HT1080 (cell line): ENCODE results near the gene TAP2. TPM values are rescaled to one million over a fixed set of nuclear protein-coding genes. Genes with fewer than 3 reads are reported as not detected.
"Not testable (repeated sequence)": the region's sequence is repeated elsewhere in the genome, so short reads cannot be mapped to it uniquely, and the experiment has no call there.

Experiments
- DNase-seq: peaks from one replicate; pipeline ENCODE4 v3.0.0-alpha.2; 2015; ENCODE audit warnings: low read depth
- polyA plus RNA-seq, 2 experiments: library from polyadenylated mRNA; depleted of rRNA; stranded (reverse); fragments of >200 nt; gene quantifications; 2 replicates each; pipeline ENCODE4 v1.2.3, GENCODE V29; 2015
- total RNA-seq: library from RNA; depleted of rRNA; stranded (reverse); fragments of >200 nt; shearing (Covaris generic); gene quantifications from 2 replicates; pipeline ENCODE4 v1.2.3, GENCODE V29; 2014; rRNA removed

TAP2 gene
- 89.3 and 104 TPM in 2 replicates for total RNA-seq
- polyA plus RNA-seq (2015; cell fraction: cytosol; rRNA removed), result 36.3 and 41.1 TPM in 2 replicates
- polyA plus RNA-seq (2015; cell fraction: nucleus; rRNA removed), result 80.4 and 84.7 TPM in 2 replicates

GRCh38 chr6:32838114-32838958, at the start of gene TAP2:
TAP2 (minus strand) TSS chr6:32838739; CDS start chr6:32838233, 506 bp downstream.
- peak; percentile 91 for DNase-seq

GRCh38 chr6:32887616-32888015, 49.1 kb upstream of the TAP2 start:
- DNase-seq, result no peak

- peak; percentile 53 for DNase-seq
These were observed 48.3 kb upstream of the TAP2 start for GRCh38 chr6:32886681-32887383.

GRCh38 chr6:32885698-32886286, 47.3 kb upstream of the TAP2 start:
- peak; percentile 59 for DNase-seq

- no peak for DNase-seq
These were observed 45.2 kb upstream of the TAP2 start for GRCh38 chr6:32883789-32884188.

GRCh38 chr6:32882879-32883250, 44.3 kb upstream of the TAP2 start:
- peak; percentile 59 for DNase-seq

GRCh38 chr6:32880962-32881361, 42.4 kb upstream of the TAP2 start:
- DNase-seq, result not testable (repeated sequence)

- no peak for DNase-seq
These were observed 41.2 kb upstream of the TAP2 start for GRCh38 chr6:32879691-32880090.

- DNase-seq, result no peak
These were observed 38.1 kb upstream of the TAP2 start for GRCh38 chr6:32876603-32877002.

GRCh38 chr6:32873947-32874346, 35.4 kb upstream of the TAP2 start:
- not testable (repeated sequence) for DNase-seq

GRCh38 chr6:32868257-32868788, 29.8 kb upstream of the TAP2 start:
- peak; percentile 67 for DNase-seq

GRCh38 chr6:32867554-32868256, 29.2 kb upstream of the TAP2 start:
- no peak for DNase-seq

GRCh38 chr6:32867022-32867477, 28.5 kb upstream of the TAP2 start:
- no peak for DNase-seq

GRCh38 chr6:32865724-32866443, 27.3 kb upstream of the TAP2 start:
- DNase-seq, result no peak

GRCh38 chr6:32862725-32863124, 24.2 kb upstream of the TAP2 start:
- DNase-seq, result no peak

- DNase-seq, result no peak
These were observed 22.1 kb upstream of the TAP2 start for GRCh38 chr6:32860674-32861073.

GRCh38 chr6:32858194-32858593, 19.7 kb upstream of the TAP2 start:
- no peak for DNase-seq

GRCh38 chr6:32857156-32857891, 18.8 kb upstream of the TAP2 start:
- no peak for DNase-seq

- no peak for DNase-seq
These were observed 17.1 kb upstream of the TAP2 start for GRCh38 chr6:32855467-32856174.
